GM20000 (cell line): ENCODE data around the gene PLPPR1.
"Not testable (repeated sequence)": the region's sequence is repeated elsewhere in the genome, so short reads cannot be mapped to it uniquely, and the experiment has no call there.

ENCODE experiments used
- DNase-seq: peaks from one replicate; pipeline ENCODE4 v3.0.0; 2012; ENCODE audit warnings: low spot score
- TF ChIP-seq, protein P1 (sequence below): IDR thresholded peaks from 2 replicates; pipeline ENCODE4 v1.5.1; 2012; ENCODE audit warnings: mild to moderate bottlenecking, control low read depth; ENCODE audit errors: extremely low read depth, missing control alignments

The PLPPR1 gene

DNA sequence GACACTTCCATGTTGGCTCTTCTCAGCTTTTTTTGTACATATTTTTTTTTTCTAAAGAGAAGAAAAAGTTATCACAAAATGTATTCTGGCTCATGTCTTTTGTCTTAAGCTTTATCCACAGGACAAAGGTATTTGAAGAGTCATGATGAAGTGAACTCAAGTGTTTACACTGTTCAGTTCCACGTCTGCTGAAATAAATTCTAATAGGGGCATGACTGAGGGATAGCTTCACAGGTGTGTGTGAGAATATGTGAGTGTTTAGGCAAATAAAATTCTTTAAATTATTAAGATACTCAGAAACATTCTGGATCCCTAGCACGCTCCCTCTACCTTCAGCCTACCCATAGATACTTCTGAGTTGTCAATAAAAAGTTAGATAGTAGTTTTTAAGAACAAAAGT lies 296.5 kb downstream of the PLPPR1 start:
- TF ChIP-seq, protein P1, sequence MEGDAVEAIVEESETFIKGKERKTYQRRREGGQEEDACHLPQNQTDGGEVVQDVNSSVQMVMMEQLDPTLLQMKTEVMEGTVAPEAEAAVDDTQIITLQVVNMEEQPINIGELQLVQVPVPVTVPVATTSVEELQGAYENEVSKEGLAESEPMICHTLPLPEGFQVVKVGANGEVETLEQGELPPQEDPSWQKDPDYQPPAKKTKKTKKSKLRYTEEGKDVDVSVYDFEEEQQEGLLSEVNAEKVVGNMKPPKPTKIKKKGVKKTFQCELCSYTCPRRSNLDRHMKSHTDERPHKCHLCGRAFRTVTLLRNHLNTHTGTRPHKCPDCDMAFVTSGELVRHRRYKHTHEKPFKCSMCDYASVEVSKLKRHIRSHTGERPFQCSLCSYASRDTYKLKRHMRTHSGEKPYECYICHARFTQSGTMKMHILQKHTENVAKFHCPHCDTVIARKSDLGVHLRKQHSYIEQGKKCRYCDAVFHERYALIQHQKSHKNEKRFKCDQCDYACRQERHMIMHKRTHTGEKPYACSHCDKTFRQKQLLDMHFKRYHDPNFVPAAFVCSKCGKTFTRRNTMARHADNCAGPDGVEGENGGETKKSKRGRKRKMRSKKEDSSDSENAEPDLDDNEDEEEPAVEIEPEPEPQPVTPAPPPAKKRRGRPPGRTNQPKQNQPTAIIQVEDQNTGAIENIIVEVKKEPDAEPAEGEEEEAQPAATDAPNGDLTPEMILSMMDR, result no peak
- no peak for DNase-seq

DNA sequence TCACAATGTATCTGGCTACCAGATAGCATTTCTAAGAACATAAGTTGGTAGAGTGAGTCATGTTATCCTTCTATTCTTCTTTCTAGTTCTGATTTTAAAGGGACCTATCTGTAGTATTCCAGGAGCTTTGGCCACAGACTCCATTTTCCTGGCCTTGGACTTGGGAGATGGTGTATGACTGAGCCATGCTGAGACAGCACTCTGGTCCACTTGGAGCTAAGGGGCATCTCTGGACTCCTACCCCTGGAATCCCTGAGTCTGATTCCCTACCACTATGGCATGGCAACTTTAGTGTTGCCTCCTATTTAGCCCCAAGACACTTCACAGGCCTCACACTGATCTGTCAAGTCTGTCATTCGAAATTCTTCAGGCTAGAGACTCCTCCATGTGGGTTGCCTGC lies 297.5 kb downstream of the PLPPR1 start:
- TF ChIP-seq, protein P1, result no peak
- DNase-seq, result no peak

DNA sequence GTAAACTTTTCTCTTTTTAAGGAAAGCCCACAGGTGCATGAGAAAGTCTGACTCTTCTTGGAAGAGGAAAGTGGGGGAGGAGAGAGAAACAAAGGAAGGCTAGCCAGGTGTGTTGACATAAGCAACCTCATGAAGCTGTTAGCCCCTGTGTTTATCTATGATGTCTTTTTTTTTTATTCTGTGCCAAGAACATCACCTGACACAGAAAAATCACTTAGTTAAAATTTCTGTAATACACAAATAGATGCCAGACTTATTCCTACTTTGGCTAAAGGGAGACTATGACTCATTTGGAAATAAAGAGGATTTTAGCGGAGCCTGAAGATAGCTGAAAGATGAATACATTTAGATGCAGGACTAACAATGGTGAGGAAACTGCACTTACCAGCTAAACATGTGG lies 298.0 kb downstream of the PLPPR1 start:
- DNase-seq, result no peak
- TF ChIP-seq, protein P1, result no peak

DNA sequence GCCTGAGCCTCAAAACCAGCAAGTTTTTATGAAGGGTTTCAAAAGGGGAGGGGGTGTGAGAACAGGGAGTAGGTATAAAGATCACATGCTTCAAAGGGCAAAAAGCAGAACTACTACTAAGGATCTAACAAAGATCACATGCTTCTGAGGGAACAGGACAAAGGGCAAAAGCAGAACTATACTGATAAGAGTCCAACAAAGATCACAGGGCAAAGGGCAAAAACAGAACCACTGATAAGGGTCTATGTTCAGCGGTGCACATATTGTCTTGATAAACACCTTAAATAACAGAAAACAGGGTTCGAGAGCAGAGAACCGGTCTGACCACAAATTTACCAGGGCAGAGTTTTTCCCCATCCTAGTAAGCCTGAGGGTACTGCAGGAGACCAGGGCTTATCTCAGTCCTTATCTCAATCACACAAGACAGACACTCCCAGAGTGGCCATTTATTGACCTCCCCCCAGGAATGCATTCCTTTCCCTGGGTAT lies 298.9 kb downstream of the PLPPR1 start:
- DNase-seq, result not testable (repeated sequence)

DNA sequence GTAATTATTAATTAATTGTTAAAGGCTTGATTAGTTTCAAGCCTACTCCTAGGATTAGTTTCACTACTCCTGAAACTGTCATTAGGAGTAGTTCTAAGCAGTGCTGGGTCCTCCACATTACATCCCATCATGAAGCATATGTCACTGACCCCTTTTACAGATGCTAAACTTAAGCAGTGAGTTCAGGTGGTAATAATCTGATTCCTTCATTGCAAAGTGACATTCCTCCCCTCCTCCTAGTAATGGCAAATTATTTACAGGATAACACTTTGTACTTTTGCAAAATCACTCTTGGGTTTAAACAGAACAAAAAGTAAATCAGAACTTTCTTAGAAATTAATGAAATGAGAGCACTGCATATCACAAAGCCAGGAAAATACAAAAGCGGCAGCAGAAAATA lies 303.8 kb downstream of the PLPPR1 start:
- no peak for DNase-seq
- TF ChIP-seq, protein P1, result no peak

DNA sequence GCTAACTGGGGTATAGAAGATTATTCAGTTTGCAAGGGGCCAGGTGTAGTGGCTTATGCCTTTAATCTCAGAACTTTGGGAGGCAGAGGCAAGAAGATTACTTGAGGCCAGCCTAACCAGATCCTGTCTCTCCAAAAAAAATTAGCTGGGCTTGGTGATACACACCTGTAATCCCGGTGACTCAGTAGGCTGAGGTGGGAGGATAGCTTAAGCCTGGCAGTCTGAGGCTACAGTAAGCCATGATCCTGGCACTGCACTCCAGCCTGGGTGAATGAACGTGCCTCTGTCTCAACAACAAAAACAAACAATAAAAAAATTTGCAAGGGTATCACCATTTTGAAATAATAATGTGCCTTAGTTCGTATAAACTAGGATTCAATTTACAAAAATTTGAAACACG lies 305.0 kb downstream of the PLPPR1 start:
- DNase-seq, result no peak
- TF ChIP-seq, protein P1, result no peak

DNA sequence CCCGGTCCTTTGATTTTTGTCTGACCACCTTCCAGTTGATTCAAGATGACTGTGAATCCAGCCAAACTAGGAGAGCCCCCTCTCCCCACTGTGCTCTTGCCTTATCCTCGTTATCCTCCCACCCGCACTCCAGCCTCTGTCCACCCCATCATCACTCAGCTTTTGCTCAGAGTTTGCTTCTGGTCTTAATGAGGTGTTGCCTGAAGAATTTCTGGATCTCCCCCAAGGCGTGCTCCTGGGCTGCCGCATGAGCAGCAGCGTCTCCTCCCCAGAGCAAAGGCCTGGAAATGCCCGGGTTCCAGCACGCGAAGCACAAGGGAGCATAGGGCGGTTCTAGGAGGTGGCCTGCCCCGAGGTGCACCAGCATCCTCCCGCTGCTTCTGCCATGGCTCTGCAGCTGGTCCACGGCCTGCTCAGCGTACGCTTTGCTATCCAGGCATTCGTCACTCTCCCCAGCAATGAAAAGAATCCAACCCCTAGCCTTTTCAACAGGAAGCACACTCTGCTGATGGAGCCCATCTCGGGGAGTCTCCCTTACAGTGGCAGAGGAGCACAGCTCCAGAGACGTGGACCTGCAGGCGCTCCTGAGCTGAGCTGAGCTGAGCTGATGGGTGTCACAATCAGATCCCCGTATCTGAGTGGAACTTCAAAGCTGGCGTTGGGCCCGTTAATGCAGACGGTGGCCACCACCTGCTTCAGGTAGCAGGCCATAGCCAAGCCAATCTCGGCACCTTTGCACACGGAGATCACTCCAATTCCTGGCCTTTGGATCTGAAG lies 305.6 kb downstream of the PLPPR1 start:
- no peak for DNase-seq
- TF ChIP-seq, protein P1, result no peak

DNA sequence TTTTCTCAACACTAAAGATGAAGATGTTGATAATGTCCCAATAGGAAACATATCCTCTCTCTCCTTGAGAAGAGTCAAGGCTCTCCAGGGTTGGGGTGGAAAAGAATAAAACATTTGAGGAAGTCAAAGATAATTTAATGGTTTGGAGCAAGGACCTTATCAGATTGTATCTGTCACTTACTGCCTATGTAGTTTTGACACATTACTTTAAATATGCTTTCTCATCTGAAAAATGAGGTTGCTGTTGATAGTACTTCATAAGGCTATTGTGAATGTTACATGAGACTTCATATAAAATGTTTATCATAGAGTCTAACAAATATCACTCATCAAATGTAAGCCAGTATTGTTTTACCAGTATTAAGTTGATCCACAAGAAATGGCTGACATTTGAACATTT lies 307.6 kb downstream of the PLPPR1 start:
- DNase-seq, result no peak
- TF ChIP-seq, protein P1, result no peak
